Measurements from ENCODE around the gene PNMA1. TPM values are rescaled to one million over a fixed set of nuclear protein-coding genes. Genes with fewer than 3 reads are reported as not detected.

The PNMA1 gene, protein sequence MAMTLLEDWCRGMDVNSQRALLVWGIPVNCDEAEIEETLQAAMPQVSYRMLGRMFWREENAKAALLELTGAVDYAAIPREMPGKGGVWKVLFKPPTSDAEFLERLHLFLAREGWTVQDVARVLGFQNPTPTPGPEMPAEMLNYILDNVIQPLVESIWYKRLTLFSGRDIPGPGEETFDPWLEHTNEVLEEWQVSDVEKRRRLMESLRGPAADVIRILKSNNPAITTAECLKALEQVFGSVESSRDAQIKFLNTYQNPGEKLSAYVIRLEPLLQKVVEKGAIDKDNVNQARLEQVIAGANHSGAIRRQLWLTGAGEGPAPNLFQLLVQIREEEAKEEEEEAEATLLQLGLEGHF
- total RNA-seq, result 10 to 100 TPM; 15.3 to 47.1 TPM
- long read RNA-seq, transcript PNMA1-201 (1 exons, 2,590 nt), result major isoform, 50 of 50 reads
- long read RNA-seq, partial matches to known transcripts, result 0 of 50 reads
- long read RNA-seq, other reads (novel, unspliced or antisense), result 0 of 50 reads

DNA sequence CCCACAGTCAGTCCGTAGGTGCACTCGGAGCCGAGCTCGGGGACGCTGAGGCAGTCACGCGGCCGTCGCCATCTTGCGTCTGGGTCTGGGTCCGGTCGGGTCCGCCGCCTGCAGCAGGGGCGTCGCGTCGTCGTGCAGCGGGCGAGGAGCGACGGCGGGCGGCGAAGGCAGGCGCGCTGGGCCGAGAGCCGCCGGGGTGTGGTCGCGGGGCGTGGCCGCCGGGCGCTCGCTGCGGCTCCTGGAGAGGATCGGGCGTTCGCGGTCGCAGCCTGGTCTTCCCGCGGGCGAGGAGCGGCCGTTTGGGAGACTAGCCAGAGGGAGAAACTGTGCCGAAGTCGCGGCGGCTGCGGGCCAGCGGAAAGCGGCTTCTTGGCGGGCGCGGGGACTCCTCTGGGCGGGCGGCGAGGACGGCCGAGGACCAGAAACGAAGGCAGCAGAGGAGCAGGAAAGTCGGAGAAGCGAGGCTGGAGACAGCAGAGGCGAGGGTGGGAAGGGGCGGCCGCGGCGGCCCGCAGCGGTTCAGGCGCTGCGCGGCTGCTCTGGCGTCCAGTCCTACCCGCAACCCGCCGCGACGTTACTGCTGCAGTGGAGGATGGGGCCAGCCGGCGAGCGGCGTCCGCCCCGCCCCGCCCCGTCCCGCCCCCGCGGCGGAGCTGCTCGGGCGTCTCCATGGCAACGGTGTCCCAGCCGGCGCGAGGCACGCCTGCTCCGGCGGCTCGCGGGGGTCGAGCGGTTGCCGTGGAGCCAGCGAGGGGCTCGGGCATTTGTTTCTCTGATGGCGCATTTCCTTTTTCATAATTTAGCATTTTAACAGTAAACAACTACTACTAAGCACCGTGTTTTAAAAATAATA lies at the start of gene PNMA1:
TSS of gene PNMA1 (minus strand) at position 582 of the 853 bp plus-strand sequence. CDS start 745 bp downstream, outside the sequence.
- DNase-seq, result peak; percentile 86 to 88
- peak; percentile 88 for ATAC-seq
- intact Hi-C loops (cut with DNase I, micrococcal nuclease), result no loop called here

DNA sequence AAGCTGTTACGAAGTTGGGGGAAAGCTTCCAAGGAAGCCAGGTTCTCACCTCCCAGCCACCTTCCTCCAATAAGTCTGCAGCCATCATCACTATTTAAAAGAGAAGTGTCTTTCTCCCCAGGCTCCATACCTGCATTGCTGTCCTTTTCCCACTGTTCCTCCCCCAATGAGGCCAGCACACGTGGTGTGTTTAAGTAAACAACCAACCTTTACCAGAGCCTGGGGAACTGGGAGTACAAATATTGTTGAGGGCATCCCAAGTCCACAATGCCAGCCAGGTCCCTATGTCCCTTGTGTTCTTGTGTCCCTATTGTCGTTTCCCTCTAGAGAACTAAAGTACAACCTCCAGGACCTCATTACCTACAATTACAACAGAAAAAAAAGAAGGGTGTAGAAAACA lies 49.2 kb upstream of the PNMA1 start:
- intact Hi-C loops (cut with DNase I, micrococcal nuclease), result no loop called here
- peak in 1 of 2 donors; percentile 55 for DNase-seq
- peak; percentile 18 for ATAC-seq

DNA sequence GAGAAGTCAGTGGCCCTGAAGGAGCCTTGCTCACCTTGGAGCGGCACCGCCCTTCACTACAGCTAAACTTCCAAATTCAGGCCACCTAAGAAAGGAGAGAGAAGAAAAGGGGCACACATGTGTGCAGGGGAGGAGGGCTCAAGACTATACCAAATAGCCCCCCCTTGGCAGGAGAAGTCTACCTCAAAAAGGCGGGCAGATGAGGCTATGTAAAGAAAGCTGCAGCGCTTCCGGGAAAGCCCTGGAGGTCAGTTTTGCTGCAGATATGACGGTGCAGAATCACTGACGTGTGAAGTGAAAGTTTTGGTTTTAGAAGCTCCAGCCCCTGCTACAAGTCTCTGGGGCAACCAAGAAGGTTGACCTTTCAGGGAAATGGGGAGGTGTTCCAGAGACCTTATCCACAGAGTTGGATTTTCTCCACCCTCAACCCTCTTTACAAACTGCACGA lies 48.2 kb upstream of the PNMA1 start:
- intact Hi-C loops (cut with DNase I, micrococcal nuclease), result no loop called here
- ATAC-seq, result peak; percentile 9
- DNase-seq, result no peak

DNA sequence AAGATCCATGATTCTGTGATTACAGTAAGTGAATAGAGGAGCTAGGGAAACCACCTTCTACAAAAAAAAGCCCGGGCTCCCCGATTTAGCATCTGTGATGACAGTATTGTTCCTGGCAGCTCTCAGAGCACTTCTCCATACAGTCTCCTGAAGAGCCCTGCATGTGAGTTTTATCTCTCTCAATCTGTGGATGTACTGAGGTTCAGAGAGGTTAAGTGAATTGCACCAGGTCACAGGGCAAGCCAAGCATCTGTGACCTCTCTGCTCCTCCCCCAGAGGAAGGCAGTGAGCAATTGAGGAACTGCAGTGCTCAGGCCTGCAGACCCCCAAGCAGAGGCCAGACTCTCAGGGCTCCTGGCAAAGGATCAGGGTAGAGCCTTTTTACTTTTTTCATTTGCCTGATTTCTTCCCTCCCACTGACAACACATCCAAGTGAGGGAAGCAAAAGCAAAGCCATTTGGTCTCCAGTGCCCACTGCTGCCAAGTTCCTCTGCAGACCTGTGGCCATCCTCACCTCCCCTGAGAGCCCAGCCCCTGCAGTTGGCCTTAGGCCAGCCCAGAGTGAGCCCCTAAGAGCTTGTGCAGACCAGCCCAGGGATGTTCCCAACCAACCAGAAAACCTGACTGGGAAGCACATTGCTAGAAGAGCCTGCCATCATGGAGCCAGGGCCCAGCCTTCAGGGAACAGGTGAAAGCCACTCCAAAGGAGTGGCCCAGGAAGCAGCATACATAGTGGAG lies 47.6 kb upstream of the PNMA1 start:
- DNase-seq (no peak), ATAC-seq (no peak)
- intact Hi-C loops (cut with DNase I, micrococcal nuclease), result no loop called here

DNA sequence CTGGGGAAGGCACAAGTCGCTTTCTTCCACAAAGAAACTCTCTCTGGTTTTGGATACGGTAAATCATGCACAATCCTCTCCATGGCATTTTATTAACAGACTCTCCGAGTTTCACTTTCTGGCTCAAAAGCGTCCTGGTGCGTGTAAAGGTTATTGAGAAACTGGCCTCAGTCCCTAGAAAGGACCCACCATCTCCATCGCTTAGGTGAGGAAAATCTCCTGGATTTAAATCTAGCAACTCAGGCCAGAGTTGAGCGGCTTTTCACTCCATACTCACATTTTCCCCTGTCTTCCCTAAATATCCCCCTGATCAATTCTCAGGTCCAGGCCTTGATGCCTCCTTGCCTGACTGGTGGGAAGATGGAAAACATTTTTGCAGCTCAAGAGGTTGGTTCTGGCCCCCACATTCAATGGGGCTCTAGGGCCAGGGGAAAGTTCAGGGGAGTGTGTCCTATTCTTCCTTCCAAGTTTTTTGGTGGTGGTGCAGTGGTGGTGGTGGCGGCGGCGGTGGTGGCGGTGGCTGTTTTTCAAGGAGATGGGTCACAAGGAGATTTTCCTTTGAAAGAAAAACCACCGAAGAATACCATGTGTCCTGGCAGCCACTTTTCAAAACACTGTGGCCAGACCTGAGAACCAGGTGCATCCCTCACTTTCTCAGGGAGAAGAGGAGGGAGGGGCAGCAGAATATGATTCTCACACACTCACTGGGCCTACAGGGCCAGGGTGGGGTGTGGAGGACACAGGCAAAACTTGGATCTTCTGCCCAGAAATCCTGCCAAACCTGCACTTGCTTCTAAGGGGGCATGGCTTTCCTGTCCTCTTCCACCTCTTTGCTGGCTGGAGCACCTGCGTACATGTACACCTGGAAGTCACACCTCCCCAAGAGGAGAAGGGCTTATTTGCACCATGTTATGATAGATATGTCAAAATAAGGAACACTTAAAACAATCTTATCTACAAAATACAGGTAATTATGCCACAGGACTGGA lies 46.7 kb upstream of the PNMA1 start:
- intact Hi-C loops (cut with DNase I, micrococcal nuclease), result no loop called here
- ATAC-seq, result no peak
- DNase-seq, result no peak

DNA sequence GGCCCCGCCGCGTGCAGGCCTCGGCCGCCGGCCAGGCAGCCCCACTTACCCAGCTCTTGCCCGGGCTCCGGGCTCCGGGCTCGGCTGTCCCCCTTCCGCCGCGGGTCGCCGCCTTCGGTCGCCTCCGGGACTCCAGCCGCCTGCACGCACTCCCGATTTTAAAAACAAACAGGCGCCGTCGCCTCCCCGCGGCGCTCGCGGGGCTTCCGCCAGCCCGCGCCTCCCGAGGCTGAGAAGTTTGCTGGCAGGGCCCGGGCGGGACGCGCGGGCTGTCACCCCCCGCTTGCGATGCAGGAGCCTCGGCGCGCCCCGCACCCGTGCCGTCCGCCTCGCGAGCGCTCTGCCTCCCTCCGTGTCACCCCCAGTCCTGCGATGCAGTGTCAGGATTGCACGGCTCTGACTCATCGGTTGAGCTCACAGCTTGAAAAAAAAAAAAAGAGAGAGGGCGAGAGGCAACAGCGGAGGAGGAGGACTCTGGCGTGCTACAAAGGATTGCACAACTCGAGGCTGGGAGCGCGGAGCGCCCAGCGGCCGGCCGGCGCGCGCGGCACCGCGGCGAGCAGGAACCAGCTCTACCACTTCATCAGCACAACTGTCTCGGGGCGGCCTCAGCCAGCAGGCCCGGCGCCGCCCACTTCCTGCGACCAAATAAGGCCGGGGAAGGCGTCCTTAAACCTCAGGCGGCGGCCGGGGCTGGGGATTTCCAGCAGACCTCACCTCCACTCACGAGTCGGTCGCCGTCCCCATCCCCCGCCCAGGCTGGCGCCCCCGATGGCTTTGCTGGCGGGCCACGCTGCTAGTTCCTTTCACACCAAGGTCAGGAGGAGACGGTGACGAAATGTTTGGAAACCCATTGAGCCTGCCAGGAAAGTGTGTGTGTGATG lies 45.8 kb upstream of the PNMA1 start:
- ATAC-seq (peak; percentile 63), DNase-seq (peak; percentile 97 to 98)
- intact Hi-C loops (cut with DNase I, micrococcal nuclease), result no loop called here

DNA sequence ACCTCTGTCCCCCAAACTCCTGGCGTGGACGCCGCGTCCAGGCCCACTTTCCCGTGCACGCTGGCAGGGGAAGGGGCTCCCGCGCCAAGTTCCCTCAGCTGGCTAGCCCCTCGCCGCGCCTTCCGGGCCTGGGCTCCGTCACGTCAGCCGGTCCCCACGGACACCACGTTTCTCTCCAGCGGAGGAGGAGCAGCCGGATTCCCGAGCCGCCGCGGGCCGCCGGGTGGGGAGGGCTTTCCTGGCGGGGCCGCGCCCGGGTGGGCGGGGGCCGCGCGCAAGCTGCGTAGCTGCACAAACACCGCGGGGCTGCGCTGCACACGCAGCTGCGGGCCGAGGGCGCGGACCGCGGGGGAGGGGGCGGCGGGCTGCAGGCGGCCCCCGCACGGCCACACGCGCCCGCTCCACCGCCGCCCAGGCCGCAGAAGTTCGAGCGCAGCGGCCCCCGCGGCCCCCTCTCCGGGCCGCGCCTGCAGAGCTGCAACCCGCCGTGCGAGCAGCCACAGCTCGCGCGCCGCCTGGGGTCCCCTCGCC lies 45.1 kb upstream of the PNMA1 start:
- intact Hi-C loops (cut with DNase I, micrococcal nuclease), result no loop called here
- ATAC-seq, result peak; percentile 31
- DNase-seq, result peak; percentile 74 to 81

DNA sequence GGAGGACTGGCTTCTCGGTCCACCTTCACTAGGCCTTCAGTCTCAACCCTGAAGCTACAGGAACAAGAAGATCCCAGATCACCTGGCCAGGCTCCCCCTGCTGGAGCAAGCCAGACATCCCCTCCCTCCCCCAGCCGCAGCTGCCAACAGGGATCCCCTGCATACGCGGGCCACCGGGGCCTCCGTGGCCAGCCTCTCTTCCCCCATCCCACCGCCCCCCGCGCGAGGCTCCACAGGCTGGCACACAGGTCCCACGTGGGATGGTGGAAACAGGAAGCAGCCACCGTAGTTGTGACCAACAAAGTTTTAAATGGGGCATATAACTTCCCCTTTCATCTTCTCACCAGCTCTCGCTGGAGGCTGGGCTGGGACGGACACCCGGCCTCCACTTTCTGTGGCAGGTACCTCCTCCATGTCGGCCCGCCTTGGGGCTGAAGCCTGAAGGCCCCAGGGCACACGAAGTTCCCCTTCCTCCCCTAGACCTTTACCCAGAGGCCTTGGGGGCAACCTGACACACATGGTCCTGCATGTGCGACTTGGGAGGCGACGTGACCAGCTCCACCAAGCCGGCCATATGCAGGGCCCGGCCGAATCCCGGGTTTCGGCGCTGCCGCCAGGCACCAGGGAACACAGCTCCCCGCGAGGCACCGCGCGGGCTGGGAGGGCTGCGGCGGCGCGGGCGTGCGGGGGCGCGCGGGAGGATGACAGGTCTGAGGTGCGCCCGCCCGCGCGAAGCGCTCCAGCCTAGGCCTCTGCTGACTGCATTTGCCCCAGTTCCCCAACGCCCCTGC lies 44.4 kb upstream of the PNMA1 start:
- DNase-seq (peak; percentile 83 to 87), ATAC-seq (peak; percentile 19)
- intact Hi-C loops (cut with DNase I, micrococcal nuclease), result no loop called here

DNA sequence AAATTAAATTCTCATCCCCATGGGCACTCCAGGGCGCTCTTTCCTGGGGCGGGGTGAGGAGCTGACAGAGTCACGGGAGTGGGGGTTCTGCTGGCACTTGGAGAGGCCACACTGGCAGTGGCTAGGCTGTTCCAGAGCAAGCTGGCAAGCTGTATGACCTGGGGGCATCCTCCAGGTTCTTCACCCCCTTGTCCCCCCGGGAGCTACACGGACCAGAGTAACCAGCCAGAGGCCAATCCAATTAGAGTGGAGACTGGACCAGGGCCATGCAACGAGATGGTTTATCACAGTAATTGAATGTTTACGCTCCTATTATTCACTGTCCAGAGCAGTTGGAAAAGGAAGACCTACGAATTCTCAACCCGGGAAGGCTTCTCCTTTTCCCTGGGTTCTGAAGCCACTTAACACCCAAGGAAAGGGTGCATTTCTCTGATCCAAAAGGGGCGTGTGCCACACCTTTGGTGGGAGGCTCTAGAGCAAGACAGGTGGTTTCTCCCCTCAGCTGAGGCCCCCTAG lies 43.8 kb upstream of the PNMA1 start:
- no peak for ATAC-seq
- peak in 1 of 2 donors; percentile 35 for DNase-seq
- intact Hi-C loops (cut with DNase I, micrococcal nuclease), result no loop called here

DNA sequence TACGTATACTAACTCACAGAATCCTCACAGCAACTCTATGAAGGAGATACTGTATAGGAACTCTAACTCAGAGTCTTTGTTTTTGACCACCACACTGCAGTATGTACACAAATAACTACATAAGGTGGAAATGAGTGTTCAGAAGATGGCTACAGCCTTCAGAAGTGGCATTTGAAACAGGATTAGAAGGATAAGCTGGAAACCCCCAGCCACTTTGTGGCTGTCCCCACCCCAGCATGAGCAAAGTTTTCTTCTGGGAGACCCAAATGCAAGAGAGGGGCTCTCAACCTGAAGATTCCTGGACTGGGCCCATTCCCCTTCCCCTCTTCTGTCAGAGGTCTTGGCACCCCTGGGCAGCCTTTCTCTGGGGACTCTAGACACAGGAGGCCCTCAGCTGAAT lies 43.2 kb upstream of the PNMA1 start:
- DNase-seq, result no peak
- intact Hi-C loops (cut with DNase I, micrococcal nuclease), result no loop called here

DNA sequence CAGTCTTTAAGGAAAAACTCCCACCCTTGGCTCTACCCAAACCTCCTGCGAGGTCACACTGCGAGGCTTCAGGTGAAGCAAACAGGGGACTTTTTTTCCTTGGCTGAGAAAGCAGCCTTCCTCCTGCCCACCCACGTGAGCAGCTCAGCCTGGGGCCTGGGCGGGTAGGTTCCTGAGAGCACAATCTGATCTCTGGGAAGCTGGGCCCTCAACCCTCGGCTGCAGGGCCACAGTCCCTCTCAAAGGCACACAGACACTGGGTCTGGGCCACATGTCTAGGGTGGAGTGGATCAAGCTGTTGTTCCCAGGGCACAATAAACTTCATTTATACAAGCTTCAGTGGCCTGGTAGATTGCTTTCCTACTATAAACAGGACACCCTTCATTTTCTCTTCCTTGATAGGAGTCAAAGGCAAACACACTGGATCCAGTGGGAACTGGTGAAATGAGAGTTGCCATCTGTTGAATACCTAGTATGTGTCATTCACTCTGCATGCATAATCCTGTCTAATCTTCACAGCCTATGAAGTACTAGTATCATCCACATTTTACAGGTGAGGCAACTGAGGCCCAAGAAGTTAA lies 41.3 kb upstream of the PNMA1 start:
- intact Hi-C loops (cut with DNase I, micrococcal nuclease), result no loop called here
- peak; percentile 74 to 84 for DNase-seq

More for the DNA sequence above, 43.2 kb upstream of the PNMA1 start:
- no peak for ATAC-seq

DNA sequence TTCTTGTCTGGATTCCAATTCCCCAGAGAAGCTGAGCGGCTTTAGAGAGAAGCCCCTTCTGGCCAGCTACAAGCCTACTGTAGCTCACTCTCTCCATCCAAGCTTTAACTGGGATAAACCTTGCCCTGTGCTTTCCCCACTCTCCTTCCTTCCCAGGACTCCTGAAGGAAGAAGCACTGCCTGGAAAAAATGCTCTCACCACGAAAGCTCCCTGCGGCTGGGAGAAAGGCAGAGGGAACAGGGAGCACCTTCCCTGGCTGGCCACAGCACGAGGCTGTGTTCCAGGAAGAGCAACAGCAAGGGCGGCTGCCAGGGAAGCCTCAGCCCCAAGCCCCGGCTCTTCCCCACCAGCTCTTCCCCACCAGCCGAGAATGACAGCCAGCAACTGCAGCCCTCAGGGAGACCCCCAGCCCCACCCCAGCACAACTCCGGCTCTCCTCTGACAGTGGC lies 40.8 kb upstream of the PNMA1 start:
- intact Hi-C loops (cut with DNase I, micrococcal nuclease), result no loop called here
- DNase-seq, result peak in 1 of 2 donors; percentile 56
- peak; percentile 10 for ATAC-seq

More for the DNA sequence above, 41.3 kb upstream of the PNMA1 start:
- peak; percentile 47 for ATAC-seq

DNA sequence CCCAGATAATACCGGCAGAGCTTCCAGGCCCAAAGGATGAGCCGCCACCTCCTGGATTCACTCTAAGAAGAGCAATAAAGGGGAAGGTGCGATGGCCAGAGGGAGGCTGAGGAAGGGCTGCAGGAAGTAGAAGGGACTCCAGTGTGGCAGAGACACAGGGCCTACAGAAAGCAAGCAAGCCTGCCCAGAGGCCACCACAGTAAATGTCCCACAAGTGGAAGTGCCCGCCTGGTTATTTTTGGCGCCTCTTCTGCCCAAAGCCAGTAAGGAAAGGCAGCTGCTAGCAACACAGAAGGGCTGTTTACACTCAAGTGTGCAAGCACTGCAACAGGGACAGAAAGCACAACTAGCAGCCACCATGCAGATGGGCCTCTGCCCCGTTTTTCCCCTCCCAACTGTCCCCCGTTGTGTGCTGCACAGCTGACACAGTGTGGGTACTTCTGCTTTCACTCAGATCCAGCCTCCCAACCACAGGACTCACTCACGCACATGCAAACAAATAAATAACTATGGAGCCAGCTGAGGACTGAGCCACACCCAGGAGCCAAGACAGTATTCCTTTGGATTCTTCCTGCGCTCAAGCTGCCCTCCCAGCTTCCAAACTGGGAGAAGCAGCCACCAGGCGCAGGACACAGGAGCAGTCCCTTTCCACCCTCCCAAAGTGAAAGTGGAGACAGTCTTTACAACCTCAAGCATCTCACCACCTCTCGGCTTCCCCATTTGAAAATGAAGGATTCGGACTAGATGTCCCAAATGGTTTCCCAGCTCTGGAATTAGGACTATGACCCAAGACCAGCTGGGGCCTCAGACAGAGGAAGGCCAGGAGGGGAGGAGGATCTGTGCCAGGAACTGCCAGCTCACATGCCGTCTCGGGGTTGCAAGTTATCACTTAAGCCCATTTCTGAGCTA lies 40.0 kb upstream of the PNMA1 start:
- ATAC-seq, result peak; percentile 49
- intact Hi-C loops (cut with DNase I, micrococcal nuclease), result no loop called here
- DNase-seq, result peak; percentile 62 to 74
